ENCODE data around the gene HEPACAM2. TPM values are rescaled to one million over a fixed set of nuclear protein-coding genes. Genes with fewer than 3 reads are reported as not detected.

Gene HEPACAM2
- total and polyA plus RNA-seq, 11 donors, result not detected

GRCh38 chr7:93150200-93150835, 76.0 kb downstream of the HEPACAM2 start:
- TF ChIP-seq POLR2A (IDR thresholded peaks at IDR 0.05) (no peak), CTCF (IDR thresholded peaks at IDR 0.05) (no peak)
- H3K4me3 ChIP-seq, result no peak overlapping the region
- peaks cover 0 to 44% (median 8%) of the 10 kb centered on the region in 12 donors for H3K4me1 ChIP-seq
- no peak for DNase-seq
- no peak for ATAC-seq
- intact Hi-C loops (cut with DNase I), result no loop called here
- no peaks in the 10 kb centered on the region for H3K27me3 ChIP-seq
- peaks cover 0 to 5% (median 0%) of the 10 kb centered on the region in 9 donors for H3K36me3 ChIP-seq
- WGBS, 4 donors, result 85 to 98% (median 93%) methylated on average over 1 of the region's 1 CpG
- no peaks in the 10 kb centered on the region for H3K9me3 ChIP-seq
- peak overlapping the region in 1 of 12 donors; percentile 48 for H3K27ac ChIP-seq

- intact Hi-C loops (cut with DNase I), result loop anchor here in 1 of 10 donors (10.0 kb wide), 1 partner anchor 76 kb away; the partner anchor contains the start of gene HEPACAM2
- no peak for DNase-seq
- no peak for ATAC-seq
- Histone ChIP-seq H3K27ac (peak overlapping the region; percentile 40 to 94 (median 57)), H3K27me3 (no peaks in the 10 kb centered on the region), H3K4me1 (peaks cover 0 to 50% (median 8%) of the 10 kb centered on the region in 12 donors), H3K4me3 (peak overlapping the region in 9 of 12 donors; percentile 42 to 68 (median 55)), H3K9me3 (no peaks in the 10 kb centered on the region), H3K36me3 (peaks cover 0 to 21% (median 14%) of the 10 kb centered on the region in 9 donors)
- 76 to 80% (median 78%) methylated on average over 3 of the region's 3 CpGs for WGBS, 4 donors
- TF ChIP-seq CTCF (IDR thresholded peaks at IDR 0.05) (no peak), POLR2A (IDR thresholded peaks at IDR 0.05) (no peak)
Observed at GRCh38 chr7:93148727-93149126, 77.5 kb downstream of the HEPACAM2 start.

- DNase-seq, result no peak
- no peaks in the 10 kb centered on the region for H3K9me3 ChIP-seq
- H3K27me3 ChIP-seq, result no peaks in the 10 kb centered on the region
- no peak for TF ChIP-seq POLR2A (IDR thresholded peaks at IDR 0.05)
- no peak for TF ChIP-seq CTCF (IDR thresholded peaks at IDR 0.05)
- peak within 1 kb of the TSS; percentile 40 to 94 (median 57) for H3K27ac ChIP-seq
- intact Hi-C loops (cut with DNase I), result loop anchor here in 1 of 10 donors (10.0 kb wide), 1 partner anchor 77 kb away; the partner anchor contains the start of gene HEPACAM2
- peaks cover 0 to 50% (median 8%) of the 10 kb centered on the region in 12 donors for H3K4me1 ChIP-seq
- H3K4me3 ChIP-seq, result peak within 1 kb of the TSS; percentile 4 to 68 (median 50)
- 28 to 49% (median 46%) methylated on average over 2 of the region's 2 CpGs for WGBS, 4 donors
- peaks cover 0 to 27% (median 20%) of the 10 kb centered on the region in 9 donors for H3K36me3 ChIP-seq
- ATAC-seq, result peak in 3 of 4 donors; percentile 48 to 78 (median 67)
Observed at GRCh38 chr7:93148144-93148543, 78.1 kb downstream of the HEPACAM2 start, which contains the start of gene SAMD9L. TSS of gene SAMD9L (minus strand) at chr7:93148385. CDS start at chr7:93135971, 12,414 bp downstream.

GRCh38 chr7:93147363-93147762, 78.9 kb downstream of the HEPACAM2 start:
- DNase-seq (peak in 4 of 5 donors; percentile 25 to 40 (median 38)), ATAC-seq (peak; percentile 57 to 89 (median 78))
- TF ChIP-seq POLR2A (IDR thresholded peaks at IDR 0.05), result no peak
- TF ChIP-seq CTCF (IDR thresholded peaks at IDR 0.05), result no peak
- WGBS, 4 donors, result 19 to 30% (median 20%) methylated on average over 3 of the region's 3 CpGs
- no peaks in the 10 kb centered on the region for H3K27me3 ChIP-seq
- H3K4me1 ChIP-seq, result peaks cover 0 to 50% (median 8%) of the 10 kb centered on the region in 12 donors
- H3K36me3 ChIP-seq, result peaks cover 0 to 35% (median 28%) of the 10 kb centered on the region in 9 donors
- peak overlapping the region; percentile 20 to 94 (median 57) for H3K27ac ChIP-seq
- intact Hi-C loops (cut with DNase I), result loop anchor here in 1 of 10 donors (10.0 kb wide), 1 partner anchor 77 kb away; the partner anchor contains the start of gene HEPACAM2
- no peaks in the 10 kb centered on the region for H3K9me3 ChIP-seq
- peak overlapping the region; percentile 4 to 68 (median 50) for H3K4me3 ChIP-seq
